GM18873 (cell line): ENCODE data around the gene ZNF423.

Source experiments
- ATAC-seq: cut with Tn5 transposase; IDR thresholded peaks from one replicate; pipeline ENCODE4 v1.9.1; 2021; ENCODE audit warnings: mild to moderate bottlenecking, moderate library complexity, moderate number of reproducible peaks; ENCODE audit not compliant: unreplicated experiment, low FRiP score

ZNF423 gene

DNA sequence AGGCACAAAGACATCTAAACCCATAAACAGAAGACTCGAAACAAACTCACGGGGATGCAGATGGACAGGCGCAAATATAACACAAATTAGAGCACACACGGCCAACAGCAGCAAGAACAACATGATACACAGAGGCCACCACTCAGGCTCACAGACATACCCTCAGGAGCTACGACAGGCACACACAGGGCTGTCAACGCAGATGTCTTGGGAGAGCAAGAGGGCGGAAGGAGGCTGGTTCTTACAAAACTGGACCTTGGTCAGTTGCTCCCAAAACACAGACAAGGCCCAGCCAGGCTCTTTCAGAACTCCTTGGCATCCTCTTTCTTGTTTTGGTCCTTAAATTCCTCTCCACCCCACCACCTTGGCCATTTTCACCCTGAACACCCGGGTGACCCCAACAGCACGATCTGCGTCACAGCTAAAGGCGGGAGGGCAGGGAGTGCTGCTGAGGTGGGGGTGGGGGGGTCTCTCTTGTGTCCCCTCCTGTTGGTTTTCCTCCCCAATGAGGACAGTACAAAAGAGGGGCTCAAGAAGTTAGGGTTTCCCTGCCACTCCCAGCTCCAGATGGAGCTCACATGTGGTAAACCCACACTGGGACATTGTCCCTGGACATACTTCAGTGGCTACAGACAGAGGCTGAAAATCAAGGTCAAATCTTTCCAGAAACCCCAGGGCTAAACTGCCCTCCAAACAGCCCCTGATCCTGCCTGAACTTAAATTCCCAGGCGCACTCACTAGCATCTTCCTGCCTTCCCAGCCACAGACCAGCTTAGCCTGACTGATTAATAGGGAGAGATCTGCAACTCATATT is 261.0 kb downstream of the ZNF423 start:
- ATAC-seq = no peak

- ATAC-seq = no peak
These were observed 261.8 kb downstream of the ZNF423 start for GRCh38 chr16:49594153-49594552.

DNA sequence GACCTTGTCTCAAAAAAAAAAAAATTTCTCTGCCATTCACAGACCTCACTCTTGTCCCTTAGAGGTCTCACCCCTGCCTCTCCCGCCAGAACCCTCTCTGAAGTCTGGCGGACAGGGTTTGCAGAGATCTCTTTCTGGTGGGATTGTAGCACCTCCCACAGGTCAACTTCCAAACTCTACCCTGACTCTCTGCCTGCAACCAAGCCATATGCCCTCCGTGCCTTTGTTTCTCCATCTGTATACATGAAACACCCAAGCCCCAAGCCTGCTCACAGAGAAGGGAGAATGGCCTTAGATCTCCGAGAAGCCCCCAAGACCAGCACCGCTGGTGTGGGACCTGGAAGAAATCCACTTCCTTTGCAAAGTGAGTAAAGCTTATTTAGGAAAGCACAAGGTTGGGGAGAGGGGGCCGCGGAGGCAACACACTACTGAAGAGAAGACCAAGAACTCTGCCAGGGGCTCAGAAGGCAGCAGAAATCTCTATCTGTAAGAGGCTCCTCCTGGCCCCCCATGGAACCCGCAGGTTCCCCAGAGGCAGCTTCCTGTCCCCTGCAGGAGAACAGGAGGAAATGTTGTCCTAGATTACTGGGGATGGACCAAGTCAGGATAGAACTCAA is 262.4 kb downstream of the ZNF423 start:
- no peak for ATAC-seq

GRCh38 chr16:49592546-49593423 is 263.1 kb downstream of the ZNF423 start:
- ATAC-seq = no peak

GRCh38 chr16:49590166-49590871 is 265.6 kb downstream of the ZNF423 start:
- ATAC-seq = no peak

- no peak for ATAC-seq
These were observed 266.3 kb downstream of the ZNF423 start for GRCh38 chr16:49589544-49590031.

- no peak for ATAC-seq
These were observed 267.1 kb downstream of the ZNF423 start for GRCh38 chr16:49588729-49589384.

DNA sequence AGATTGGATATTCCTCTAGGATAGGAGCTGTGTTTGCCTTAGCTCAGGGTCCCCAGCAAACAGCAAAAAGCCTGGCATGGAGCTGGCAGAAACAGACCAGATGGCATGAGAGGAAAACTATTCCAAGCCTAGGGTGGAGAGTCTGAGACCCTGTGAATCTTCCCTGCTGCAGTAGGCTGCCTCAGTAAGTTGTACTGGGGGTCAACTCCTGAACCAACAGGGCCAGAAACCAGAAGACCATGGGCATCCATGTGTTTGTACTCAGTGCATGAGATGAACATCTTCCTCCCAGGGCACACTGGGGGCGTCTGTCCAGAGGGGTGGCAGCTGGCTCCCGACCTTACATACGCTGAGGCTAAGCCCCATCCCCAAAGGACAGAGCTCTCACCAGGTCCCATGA is 267.9 kb downstream of the ZNF423 start:
- ATAC-seq = no peak

DNA sequence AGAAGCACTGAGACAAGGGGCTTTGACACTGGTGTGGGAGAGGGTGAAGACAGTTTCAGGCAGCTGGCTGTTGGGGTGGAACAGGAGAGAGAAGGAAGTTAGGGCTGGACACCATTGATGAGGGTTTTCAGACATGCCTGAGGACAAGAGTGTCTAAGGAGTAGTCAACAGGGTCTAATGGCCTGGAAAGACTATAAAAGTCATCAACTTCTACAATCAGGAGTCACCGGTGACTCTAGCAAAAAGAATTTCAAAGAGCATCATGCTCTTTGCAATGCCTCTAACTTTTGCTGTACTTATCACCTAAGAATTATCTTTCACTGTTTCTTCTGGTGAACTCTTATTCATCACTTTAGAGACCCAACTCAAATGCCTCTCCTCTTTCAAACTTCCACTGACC is 268.4 kb downstream of the ZNF423 start:
- no peak for ATAC-seq

DNA sequence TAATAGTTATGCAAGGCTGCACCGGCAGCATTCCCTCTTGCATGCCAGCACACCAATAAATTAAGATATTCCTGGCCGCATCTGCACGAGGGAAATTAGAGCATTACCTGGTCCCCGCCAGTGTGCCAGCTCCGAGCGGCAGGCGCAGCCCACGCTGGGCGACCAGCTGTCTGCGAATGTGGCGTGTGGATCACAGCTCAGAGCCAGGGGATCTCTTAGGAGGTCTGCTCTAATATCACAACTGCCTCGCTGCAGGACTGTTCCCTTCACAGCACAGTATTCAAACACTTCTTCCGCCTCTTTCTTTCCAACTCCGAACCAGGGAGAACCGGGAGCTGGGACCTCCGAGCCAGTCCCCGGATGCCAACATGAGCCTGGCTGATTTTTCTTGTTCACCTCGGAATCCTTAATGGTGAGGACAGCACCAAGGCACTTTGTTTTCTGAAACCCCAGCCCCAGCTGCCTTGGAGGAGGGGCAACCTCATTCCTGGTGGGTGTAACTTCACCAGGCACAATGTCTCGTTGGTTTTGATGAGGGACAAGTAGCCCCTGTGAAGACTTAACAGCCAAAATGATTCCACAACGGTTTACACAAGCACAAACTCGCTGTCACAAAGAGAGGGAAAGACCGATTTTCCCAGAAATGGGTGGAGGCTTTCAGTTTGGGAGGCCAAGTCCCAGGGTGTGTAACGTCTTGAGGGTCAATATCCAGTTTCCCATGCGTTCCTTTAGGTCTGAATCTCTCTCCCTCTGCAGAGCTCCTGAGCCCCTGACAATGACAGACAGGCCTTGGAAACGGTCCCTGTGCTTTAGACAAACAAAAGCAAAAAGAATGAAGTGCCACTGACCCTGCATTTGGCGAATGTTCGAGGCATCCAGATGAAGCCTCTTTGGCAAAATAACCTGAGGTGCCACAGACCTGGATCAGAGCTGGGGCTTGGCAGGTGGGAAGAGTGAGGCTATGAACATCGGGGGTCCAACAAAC is 269.2 kb downstream of the ZNF423 start:
- no peak for ATAC-seq

GRCh38 chr16:49585143-49585832 is 270.6 kb downstream of the ZNF423 start:
- no peak for ATAC-seq

GRCh38 chr16:49583911-49584310 is 272.0 kb downstream of the ZNF423 start:
- no peak for ATAC-seq

- ATAC-seq = no peak
These were observed 274.1 kb downstream of the ZNF423 start for GRCh38 chr16:49581630-49582298.

DNA sequence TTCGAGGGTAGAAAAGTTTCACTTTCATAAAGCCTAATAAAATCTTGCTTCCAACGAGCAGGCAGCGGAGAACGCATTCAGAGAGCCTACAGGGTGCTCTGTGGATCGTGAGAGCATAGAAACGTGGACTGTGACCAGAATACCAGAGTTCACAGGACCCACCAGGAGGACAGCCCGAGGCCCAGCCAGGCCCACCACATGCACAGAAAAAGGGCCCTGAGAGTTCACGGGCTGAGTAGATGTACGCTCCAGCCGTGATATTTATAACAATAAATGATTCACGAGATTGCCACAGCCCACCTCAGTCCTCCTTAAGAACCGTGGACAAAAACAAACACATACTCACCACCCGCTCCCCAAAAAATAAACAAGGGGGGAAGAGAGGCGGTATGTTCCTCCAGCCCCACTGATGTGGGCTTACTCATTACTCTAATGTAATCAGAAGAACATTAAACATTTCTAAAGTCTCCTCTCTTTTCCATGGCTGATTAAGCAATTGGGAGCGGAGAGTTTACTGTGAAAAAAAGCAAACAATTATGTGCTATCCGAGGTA is 275.1 kb downstream of the ZNF423 start:
- ATAC-seq = no peak

DNA sequence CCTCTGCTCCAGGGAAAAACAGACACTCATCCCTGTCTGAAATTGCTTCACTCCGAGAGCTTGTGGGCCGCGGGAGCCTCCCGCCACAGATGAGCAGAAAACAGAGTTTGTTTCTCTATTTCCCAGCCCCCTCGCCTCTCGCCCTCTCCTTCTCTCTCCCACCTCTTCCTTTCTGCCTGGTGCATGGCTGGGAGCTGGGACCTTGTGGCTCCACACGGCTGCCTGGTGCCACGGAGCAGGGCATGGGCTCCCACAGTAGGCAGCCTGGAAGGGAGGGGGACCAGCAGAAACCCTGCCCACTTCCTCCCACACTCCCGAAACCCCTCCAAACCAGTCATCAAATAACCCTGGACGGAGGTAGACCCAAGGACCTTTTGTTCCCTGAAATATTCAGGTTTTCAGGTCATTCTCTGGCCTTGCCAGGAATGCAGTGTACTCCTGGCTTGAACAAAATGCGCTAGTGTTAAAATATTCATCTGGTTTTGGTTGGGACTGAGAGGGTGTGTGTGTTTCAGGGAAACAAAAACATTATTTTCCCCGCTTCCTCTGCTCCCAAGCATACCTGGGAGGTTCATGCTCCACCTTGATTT is 277.4 kb downstream of the ZNF423 start:
- ATAC-seq = no peak

DNA sequence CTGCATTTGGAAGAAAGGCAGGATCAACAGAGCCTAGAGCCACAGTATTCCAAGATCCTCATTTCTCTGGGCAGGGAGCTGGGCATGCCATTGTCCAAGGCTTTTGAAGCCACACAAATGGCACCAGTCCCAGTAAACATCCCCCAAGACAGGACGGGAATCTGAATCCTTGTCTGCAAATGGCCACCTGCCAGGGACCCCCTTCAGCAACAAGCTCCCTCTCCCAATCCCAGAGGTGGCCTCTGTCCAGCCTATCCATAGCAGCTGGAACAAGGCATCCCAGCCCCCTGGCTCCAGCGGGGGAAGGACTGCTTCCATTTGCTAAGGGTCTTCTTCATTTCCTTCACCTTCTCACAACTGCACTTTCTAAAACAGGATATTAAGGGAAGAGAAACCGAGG is 277.9 kb downstream of the ZNF423 start:
- no peak for ATAC-seq

DNA sequence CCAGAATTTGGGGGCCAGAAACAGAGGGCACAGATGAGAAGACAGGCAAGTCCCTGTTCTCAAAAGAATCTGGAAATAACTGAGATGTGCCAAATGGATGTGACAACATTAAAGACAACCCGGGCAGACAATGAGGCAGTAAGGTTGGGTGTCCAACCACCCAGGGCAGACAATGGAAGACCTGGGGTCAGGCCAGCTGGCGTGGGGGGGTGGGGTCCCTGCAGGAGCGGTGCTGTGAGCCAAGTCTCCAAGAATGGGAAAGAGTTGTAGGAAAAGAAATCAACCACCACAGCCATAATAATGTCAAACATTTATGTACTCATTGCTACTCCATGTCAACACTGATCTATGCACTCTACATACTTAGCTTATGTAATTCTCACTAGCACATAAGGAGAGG is 279.0 kb downstream of the ZNF423 start:
- no peak for ATAC-seq
